ENCODE data around the gene STK25.

Gene STK25

GRCh38 chr2:241508240-241509154 lies at the start of gene STK25:
TSS of gene STK25 (minus strand) at chr2:241508584. CDS start at chr2:241508035, 549 bp downstream.
- H3K27ac ChIP-seq = peak within 1 kb of the TSS; percentile 75
- H3K36me3 ChIP-seq (replicated peaks) = no peaks in the 10 kb centered on the region
- no peaks in the 10 kb centered on the region for H3K27me3 ChIP-seq (replicated peaks)
- in situ Hi-C loops (cut with HindIII; ENCODE audit: low pct_ligation_motif_present, low sequenced_read_pairs) = no loop called here
- DNase-seq = peak; percentile 97
- TF ChIP-seq CTCF (IDR thresholded peaks at IDR 0.05; ENCODE audit: low read depth, low read length, missing control alignments) = no peak
- peak within 1 kb of the TSS; percentile 81 for H3K4me3 ChIP-seq (ENCODE audit: low read depth, low read length)

- Histone ChIP-seq H3K36me3 (replicated peaks) (no peaks in the 10 kb centered on the region), H3K27ac (no peak overlapping the region), H3K4me3 (ENCODE audit: low read depth, low read length) (no peak overlapping the region), H3K27me3 (replicated peaks) (no peaks in the 10 kb centered on the region)
- TF ChIP-seq CTCF (IDR thresholded peaks at IDR 0.05; ENCODE audit: low read depth, low read length, missing control alignments) = no peak
- in situ Hi-C loops (cut with HindIII; ENCODE audit: low pct_ligation_motif_present, low sequenced_read_pairs) = no loop called here
- no peak for DNase-seq
Observed at GRCh38 chr2:241556746-241557145, 48.4 kb upstream of the STK25 start.

- H3K36me3 ChIP-seq (replicated peaks) = no peaks in the 10 kb centered on the region
- H3K4me3 ChIP-seq (ENCODE audit: low read depth, low read length) = no peak overlapping the region
- in situ Hi-C loops (cut with HindIII; ENCODE audit: low pct_ligation_motif_present, low sequenced_read_pairs) = no loop called here
- H3K27me3 ChIP-seq (replicated peaks) = no peaks in the 10 kb centered on the region
- DNase-seq = no peak
- H3K27ac ChIP-seq = no peak overlapping the region
- TF ChIP-seq CTCF (IDR thresholded peaks at IDR 0.05; ENCODE audit: low read depth, low read length, missing control alignments) = no peak
Observed at GRCh38 chr2:241555711-241556110, 47.3 kb upstream of the STK25 start.

- no peak for DNase-seq
- in situ Hi-C loops (cut with HindIII; ENCODE audit: low pct_ligation_motif_present, low sequenced_read_pairs) = no loop called here
- TF ChIP-seq CTCF (IDR thresholded peaks at IDR 0.05; ENCODE audit: low read depth, low read length, missing control alignments) = no peak
- Histone ChIP-seq H3K27me3 (replicated peaks) (no peaks in the 10 kb centered on the region), H3K27ac (no peak overlapping the region), H3K36me3 (replicated peaks) (no peaks in the 10 kb centered on the region), H3K4me3 (ENCODE audit: low read depth, low read length) (no peak overlapping the region)
Observed at GRCh38 chr2:241554610-241555322, 46.4 kb upstream of the STK25 start.

GRCh38 chr2:241553981-241554380 lies 45.6 kb upstream of the STK25 start:
- no peak overlapping the region for H3K27ac ChIP-seq
- in situ Hi-C loops (cut with HindIII; ENCODE audit: low pct_ligation_motif_present, low sequenced_read_pairs) = no loop called here
- H3K27me3 ChIP-seq (replicated peaks) = no peaks in the 10 kb centered on the region
- TF ChIP-seq CTCF (IDR thresholded peaks at IDR 0.05; ENCODE audit: low read depth, low read length, missing control alignments) = no peak
- H3K36me3 ChIP-seq (replicated peaks) = no peaks in the 10 kb centered on the region
- H3K4me3 ChIP-seq (ENCODE audit: low read depth, low read length) = no peak overlapping the region
- no peak for DNase-seq

Measured in brain microvascular endothelial cell (primary cell).